ENCODE results near the gene ZFPL1. TPM values are rescaled to one million over a fixed set of nuclear protein-coding genes. Genes with fewer than 3 reads are reported as not detected.

Gene ZFPL1
- total RNA-seq, 1 donor from 2014 or later, result 37.9 TPM

GRCh38 chr11:65053827-65054508, 30.1 kb upstream of the ZFPL1 start:
- Mint-ChIP-seq H3K36me3 (ENCODE audit: low read depth, unreplicated experiment) (no peaks in the 10 kb centered on the region), H3K4me1 (ENCODE audit: low read depth, unreplicated experiment) (no peaks in the 10 kb centered on the region), H3K27ac (ENCODE audit: unreplicated experiment) (no peak overlapping the region), H3K9me3 (ENCODE audit: unreplicated experiment) (no peaks in the 10 kb centered on the region), H3K27me3 (ENCODE audit: low read depth, unreplicated experiment) (peaks cover 36% of the 10 kb centered on the region), H3K4me3 (ENCODE audit: unreplicated experiment) (no peak overlapping the region)
- no peak overlapping the region for H2AFZ ChIP-seq (ENCODE audit: low read depth, low read length)
- H3K4me3 ChIP-seq (ENCODE audit: insufficient read depth, low read depth, low read length), result no peak overlapping the region
- H3K36me3 ChIP-seq (ENCODE audit: insufficient read depth, low read length), result no peaks in the 10 kb centered on the region
- H3K9ac ChIP-seq (ENCODE audit: low read length), result no peak overlapping the region
- H3K4me2 ChIP-seq (ENCODE audit: low read length), result no peak overlapping the region
- no peaks in the 10 kb centered on the region for H4K20me1 ChIP-seq (ENCODE audit: insufficient read depth, low read length)
- no peak for FAIRE-seq
- H3K4me1 ChIP-seq (ENCODE audit: insufficient read depth, low read length), result no peaks in the 10 kb centered on the region
- no peaks in the 10 kb centered on the region for H3K9me3 ChIP-seq (ENCODE audit: insufficient read depth, low read depth, low read length)
- TF ChIP-seq EZH2 (IDR thresholded peaks at IDR 0.05; ENCODE audit: insufficient read depth, low read length) (no peak), CTCF (IDR thresholded peaks at IDR 0.05; ENCODE audit: insufficient read depth, low read depth, low read length) (no peak)
- DNase-seq (ENCODE audit: low read depth), result no peak
- H3K27ac ChIP-seq (ENCODE audit: low read depth, low read length), result no peak overlapping the region
- H3K27me3 ChIP-seq (ENCODE audit: insufficient read depth, low read length), result peaks cover 3% of the 10 kb centered on the region
- no peaks in the 10 kb centered on the region for H3K79me2 ChIP-seq (ENCODE audit: insufficient read depth, low read length)

- DNase-seq (ENCODE audit: low read depth), result no peak
- H3K9me3 Mint-ChIP-seq (ENCODE audit: unreplicated experiment), result no peaks in the 10 kb centered on the region
- H3K36me3 ChIP-seq (ENCODE audit: insufficient read depth, low read length), result no peaks in the 10 kb centered on the region
Measured at GRCh38 chr11:65055538-65055937, 28.5 kb upstream of the ZFPL1 start.

More at GRCh38 chr11:65055538-65055937, 28.5 kb upstream of the ZFPL1 start:
- TF ChIP-seq CTCF (IDR thresholded peaks at IDR 0.05; ENCODE audit: insufficient read depth, low read depth, low read length), result no peak
- TF ChIP-seq EZH2 (IDR thresholded peaks at IDR 0.05; ENCODE audit: insufficient read depth, low read length), result no peak
- Histone ChIP-seq H3K4me3 (ENCODE audit: insufficient read depth, low read depth, low read length) (no peak overlapping the region), H3K79me2 (ENCODE audit: insufficient read depth, low read length) (no peaks in the 10 kb centered on the region), H3K9ac (ENCODE audit: low read length) (no peak overlapping the region), H3K27me3 (ENCODE audit: insufficient read depth, low read length) (peaks cover 3% of the 10 kb centered on the region), H3K4me1 (ENCODE audit: insufficient read depth, low read length) (no peaks in the 10 kb centered on the region), H2AFZ (ENCODE audit: low read depth, low read length) (no peak overlapping the region), H3K4me2 (ENCODE audit: low read length) (no peak overlapping the region), H3K27ac (ENCODE audit: low read depth, low read length) (no peak overlapping the region), H4K20me1 (ENCODE audit: insufficient read depth, low read length) (no peaks in the 10 kb centered on the region), H3K9me3 (ENCODE audit: insufficient read depth, low read depth, low read length) (no peaks in the 10 kb centered on the region)
- no peak for FAIRE-seq
- Mint-ChIP-seq H3K36me3 (ENCODE audit: low read depth, unreplicated experiment) (peaks cover 3% of the 10 kb centered on the region), H3K27ac (ENCODE audit: unreplicated experiment) (no peak overlapping the region), H3K27me3 (ENCODE audit: low read depth, unreplicated experiment) (peaks cover 46% of the 10 kb centered on the region), H3K4me3 (ENCODE audit: unreplicated experiment) (no peak overlapping the region), H3K4me1 (ENCODE audit: low read depth, unreplicated experiment) (peaks cover 4% of the 10 kb centered on the region)

Data from astrocyte (in vitro differentiated cells and primary cell).